Lung (tissue), 12 donors: ENCODE measurements around the gene XPC. TPM values are rescaled to one million over a fixed set of nuclear protein-coding genes. Genes with fewer than 3 reads are reported as not detected.

Source experiments
- ATAC-seq: fragments of 200-7000 bp; cut with Tn5 transposase; one replicate; pipeline ENCODE4 v1.9.1; 2020; ENCODE audit warnings: moderate number of reproducible peaks; ENCODE audit not compliant: insufficient read depth, low FRiP score
- DNase-seq, 3 donors: peaks; one replicate each; pipeline ENCODE4 v3.0.0-alpha.2; 2013 to 2017
- H3K27ac ChIP-seq, 2 donors: one replicate each; pipeline ENCODE4 v1.5.1; 2013; ENCODE audit warnings: mild to moderate bottlenecking in 2 of 2, moderate library complexity in 2 of 2, control low read depth in 1 of 2, inconsistent platforms in 1 of 2, low read depth in 1 of 2, low read length in 1 of 2
- H3K27me3 ChIP-seq, 3 donors: one replicate each; pipeline ENCODE4 v1.5.1; 2013; ENCODE audit warnings: low read length in 2 of 3; ENCODE audit not compliant: control insufficient read depth in 3 of 3, insufficient read depth in 3 of 3
- H3K36me3 ChIP-seq, 4 donors: one replicate each; pipeline ENCODE4 v1.5.1; 2013; ENCODE audit warnings: low read length in 4 of 4, mild to moderate bottlenecking in 1 of 4, moderate library complexity in 1 of 4; ENCODE audit not compliant: control insufficient read depth in 4 of 4, insufficient read depth in 4 of 4
- H3K4me1 ChIP-seq, 5 donors: one replicate each; pipeline ENCODE4 v1.5.1; 2013; ENCODE audit warnings: low read length in 5 of 5, mild to moderate bottlenecking in 2 of 5, moderate library complexity in 1 of 5; ENCODE audit not compliant: control insufficient read depth in 5 of 5, insufficient read depth in 5 of 5
- H3K4me3 ChIP-seq: one replicate; pipeline ENCODE4 v1.5.1; 2013; ENCODE audit warnings: mild to moderate bottlenecking, control low read depth, moderate library complexity
- H3K9ac ChIP-seq, 2 donors: one replicate each; pipeline ENCODE4 v1.5.1; 2013; ENCODE audit warnings: low read length in 2 of 2, control low read depth in 1 of 2; ENCODE audit not compliant: insufficient read depth in 1 of 2
- H3K9me3 ChIP-seq, 4 donors: one replicate each; pipeline ENCODE4 v1.5.1; 2013; ENCODE audit warnings: low read length in 3 of 4, mild to moderate bottlenecking in 1 of 4, moderate library complexity in 1 of 4; ENCODE audit not compliant: control insufficient read depth in 4 of 4, insufficient read depth in 3 of 4
- WGBS, 2 donors: extraction: QIAGEN DNeasy Blood & Tissue Kit; methylation state at CpG; one replicate each; pipeline ENCODE4 v1.1.7; 2013; 5-methylcytosine and 5-hydroxymethylcytosine counted together
- polyA plus RNA-seq, 2 donors: library from polyadenylated mRNA; stranded (reverse); fragments of 200-250 nt; gene quantifications; one replicate each; pipeline ENCODE4 v1.2.1, GENCODE V29; 2013
- total RNA-seq, 2 donors: library from RNA; depleted of rRNA in 1 of 2; stranded (reverse); fragments of >200 nt in 1 of 2; gene quantifications; one replicate each; pipeline ENCODE4 v1.2.1, GENCODE V29; 2014 to 2021
- TF ChIP-seq, protein P1 (sequence below): IDR thresholded peaks from 2 replicates; pipeline ENCODE4 v1.5.1; 2012; ENCODE audit warnings: mild to moderate bottlenecking; ENCODE audit errors: control extremely low read depth, extremely low read depth
- donor health status: control.
- donor health status: control.
- donor health status: Bipolar disorder and iron deficiency.
- donor health status: healthy.
- donor health status: DM: yes; HTN: yes; CAD: no.

XPC gene
- total and polyA plus RNA-seq, 4 donors = 16.4 to 31.9 (median 23.7) TPM

DNA sequence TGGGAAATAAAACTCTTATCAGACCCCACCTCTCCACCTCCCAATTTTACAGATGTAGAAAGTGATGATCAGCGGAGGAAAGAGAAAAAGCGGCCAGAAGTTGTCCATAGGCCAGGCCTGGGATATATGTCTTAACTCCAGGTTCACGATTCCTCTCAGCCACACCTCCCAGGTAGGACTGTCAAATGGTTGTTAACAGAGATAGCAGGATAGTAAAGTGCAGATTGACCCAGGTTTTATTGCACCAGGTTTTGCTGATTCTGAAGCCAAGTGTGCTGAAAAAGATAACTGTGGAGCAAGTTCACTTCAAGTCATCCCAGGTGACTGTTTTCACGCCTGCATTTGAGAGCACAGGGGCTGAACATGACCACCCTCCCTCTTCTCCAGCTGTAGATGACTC is 36.4 kb upstream of the XPC start:
- Histone ChIP-seq H3K27me3 (no peaks in the 10 kb centered on the region), H3K9me3 (no peaks in the 10 kb centered on the region), H3K27ac (no peak overlapping the region), H3K9ac (no peak overlapping the region), H3K36me3 (no peaks in the 10 kb centered on the region), H3K4me1 (peaks cover 0 to 18% (median 1%) of the 10 kb centered on the region in 5 donors), H3K4me3 (no peak overlapping the region)
- TF ChIP-seq, protein P1, sequence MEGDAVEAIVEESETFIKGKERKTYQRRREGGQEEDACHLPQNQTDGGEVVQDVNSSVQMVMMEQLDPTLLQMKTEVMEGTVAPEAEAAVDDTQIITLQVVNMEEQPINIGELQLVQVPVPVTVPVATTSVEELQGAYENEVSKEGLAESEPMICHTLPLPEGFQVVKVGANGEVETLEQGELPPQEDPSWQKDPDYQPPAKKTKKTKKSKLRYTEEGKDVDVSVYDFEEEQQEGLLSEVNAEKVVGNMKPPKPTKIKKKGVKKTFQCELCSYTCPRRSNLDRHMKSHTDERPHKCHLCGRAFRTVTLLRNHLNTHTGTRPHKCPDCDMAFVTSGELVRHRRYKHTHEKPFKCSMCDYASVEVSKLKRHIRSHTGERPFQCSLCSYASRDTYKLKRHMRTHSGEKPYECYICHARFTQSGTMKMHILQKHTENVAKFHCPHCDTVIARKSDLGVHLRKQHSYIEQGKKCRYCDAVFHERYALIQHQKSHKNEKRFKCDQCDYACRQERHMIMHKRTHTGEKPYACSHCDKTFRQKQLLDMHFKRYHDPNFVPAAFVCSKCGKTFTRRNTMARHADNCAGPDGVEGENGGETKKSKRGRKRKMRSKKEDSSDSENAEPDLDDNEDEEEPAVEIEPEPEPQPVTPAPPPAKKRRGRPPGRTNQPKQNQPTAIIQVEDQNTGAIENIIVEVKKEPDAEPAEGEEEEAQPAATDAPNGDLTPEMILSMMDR = no peak
- no peak for DNase-seq
- 97 to 100% methylated on average over 4 of the region's 4 CpGs for WGBS, 2 donors
- ATAC-seq = no peak

DNA sequence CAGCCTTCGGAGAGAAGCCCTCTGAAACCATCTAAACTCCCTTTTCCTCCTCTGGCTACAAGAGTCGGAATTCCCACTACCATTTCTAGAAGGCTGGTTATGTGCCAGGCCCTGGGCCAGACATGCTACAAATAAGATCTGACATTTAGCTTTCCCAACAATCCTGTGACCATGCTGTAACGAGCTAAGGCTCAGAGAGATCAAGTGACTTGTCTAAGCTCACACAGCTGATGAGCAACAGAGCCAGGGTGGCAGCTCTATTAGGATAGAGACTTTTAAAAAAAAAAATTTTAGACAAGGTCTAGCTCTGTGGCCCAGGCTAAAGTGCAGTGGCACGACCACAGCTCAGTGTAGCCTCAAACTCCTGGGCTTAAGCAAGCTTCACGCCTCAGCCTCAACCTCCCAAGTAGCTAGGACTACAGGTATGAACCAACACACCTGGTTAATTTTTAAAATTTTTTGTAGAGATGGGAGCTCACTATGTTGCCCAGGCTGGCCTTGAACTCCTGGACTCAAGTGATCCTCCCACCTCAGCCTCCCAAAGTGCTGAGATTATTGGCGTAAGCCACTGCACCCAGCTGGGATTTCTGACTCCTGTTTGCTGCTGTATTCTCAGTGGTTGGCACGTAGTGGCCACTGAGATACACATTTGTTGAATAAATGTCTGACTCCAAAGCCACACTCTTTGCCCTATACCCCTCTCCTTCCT is 34.8 kb upstream of the XPC start:
- TF ChIP-seq, protein P1 = no peak
- H3K4me3 ChIP-seq = no peak overlapping the region
- WGBS, 2 donors = 89 to 94% methylated on average over 7 of the region's 7 CpGs
- H3K4me1 ChIP-seq = peaks cover 0 to 32% (median 11%) of the 10 kb centered on the region in 5 donors
- H3K27ac ChIP-seq = no peak overlapping the region
- H3K36me3 ChIP-seq = no peaks in the 10 kb centered on the region
- no peak overlapping the region for H3K9ac ChIP-seq
- no peaks in the 10 kb centered on the region for H3K27me3 ChIP-seq
- no peak for ATAC-seq
- DNase-seq = no peak
- H3K9me3 ChIP-seq = no peaks in the 10 kb centered on the region

DNA sequence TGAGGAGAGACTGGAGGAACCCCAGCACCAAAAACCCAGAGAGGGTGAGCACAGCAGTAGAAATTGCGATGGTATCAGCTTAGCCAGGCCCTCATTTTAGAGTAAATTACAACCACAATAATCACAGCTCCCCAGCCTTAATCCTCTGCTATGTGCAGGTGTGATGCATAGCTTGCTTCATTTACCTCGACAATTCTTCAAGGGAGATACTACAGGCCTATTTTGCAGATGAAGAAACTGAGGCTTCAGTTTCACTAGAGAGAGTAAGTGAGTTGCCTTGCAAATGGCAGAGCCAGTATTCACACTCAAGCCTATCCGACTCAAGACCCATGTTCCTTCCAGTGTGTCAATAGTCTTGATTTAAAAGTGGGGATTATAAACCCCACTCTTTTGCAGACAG is 33.6 kb upstream of the XPC start:
- TF ChIP-seq, protein P1 = no peak
- DNase-seq (no peak), ATAC-seq (no peak)
- H3K27me3 ChIP-seq = no peaks in the 10 kb centered on the region
- H3K4me3 ChIP-seq = no peak overlapping the region
- WGBS, 2 donors = 96 to 97% methylated on average over 3 of the region's 3 CpGs
- no peak overlapping the region for H3K27ac ChIP-seq
- H3K36me3 ChIP-seq = no peaks in the 10 kb centered on the region
- no peaks in the 10 kb centered on the region for H3K9me3 ChIP-seq
- peaks cover 0 to 34% (median 11%) of the 10 kb centered on the region in 5 donors for H3K4me1 ChIP-seq
- no peak overlapping the region for H3K9ac ChIP-seq

DNA sequence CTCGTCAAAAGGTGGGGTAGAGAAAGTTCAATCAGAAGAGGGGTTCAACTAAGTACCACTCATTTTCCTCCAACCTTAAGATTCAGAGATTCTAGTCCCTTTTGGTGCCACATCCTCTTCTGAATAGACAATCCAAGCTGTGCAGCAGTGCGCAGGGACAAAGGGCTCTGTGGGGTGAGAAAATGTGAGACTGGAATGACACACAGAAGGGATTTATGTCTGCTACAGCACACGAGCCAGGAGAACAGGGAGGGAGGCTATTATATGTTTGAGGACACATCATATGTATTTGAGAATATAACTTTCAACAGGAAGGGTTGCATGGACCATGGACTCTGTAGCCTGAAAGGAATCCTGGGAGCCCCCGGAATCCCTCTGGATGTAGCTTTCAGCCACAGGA is 33.2 kb upstream of the XPC start:
- WGBS, 2 donors = 67 to 76% methylated on average over 4 of the region's 4 CpGs
- H3K27me3 ChIP-seq = no peaks in the 10 kb centered on the region
- DNase-seq = no peak
- no peaks in the 10 kb centered on the region for H3K36me3 ChIP-seq
- TF ChIP-seq, protein P1 = no peak
- H3K4me3 ChIP-seq = no peak overlapping the region
- H3K4me1 ChIP-seq = peaks cover 0 to 34% (median 11%) of the 10 kb centered on the region in 5 donors
- H3K9ac ChIP-seq = no peak overlapping the region
- H3K27ac ChIP-seq = no peak overlapping the region
- ATAC-seq = no peak
- no peaks in the 10 kb centered on the region for H3K9me3 ChIP-seq
